Stimulated activated CD8-positive, alpha-beta memory T cell treated with anti-CD3 and anti-CD28 coated beads, Interleukin-7, amount 100 ng/mL, for 24 hours (primary cell): ENCODE results near the gene TMEM236.
"Not testable (repeated sequence)": the region's sequence is repeated elsewhere in the genome, so short reads cannot be mapped to it uniquely, and the experiment has no call there.

Experiments
- DNase-seq: peaks from one replicate; pipeline ENCODE4 v3.0.0-alpha.2; 2020; ENCODE audit warnings: low read depth

The TMEM236 gene, protein sequence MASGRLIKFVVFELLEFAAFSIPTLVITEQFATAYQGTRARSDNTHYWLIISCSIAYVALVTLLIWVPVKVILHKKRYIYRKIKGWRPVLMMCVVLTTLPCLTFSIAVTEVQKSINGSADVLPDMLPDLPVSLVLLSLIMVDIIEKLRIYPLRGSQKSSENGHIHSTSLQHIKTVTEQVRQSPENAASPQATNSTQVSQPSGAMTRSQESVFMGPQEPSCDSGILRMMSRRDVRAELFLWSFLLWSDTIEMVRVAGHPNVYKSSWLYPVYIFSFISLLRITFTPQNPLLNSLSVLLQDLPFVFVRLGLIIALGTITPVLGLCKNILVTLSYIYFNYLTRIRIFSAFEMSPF

DNA sequence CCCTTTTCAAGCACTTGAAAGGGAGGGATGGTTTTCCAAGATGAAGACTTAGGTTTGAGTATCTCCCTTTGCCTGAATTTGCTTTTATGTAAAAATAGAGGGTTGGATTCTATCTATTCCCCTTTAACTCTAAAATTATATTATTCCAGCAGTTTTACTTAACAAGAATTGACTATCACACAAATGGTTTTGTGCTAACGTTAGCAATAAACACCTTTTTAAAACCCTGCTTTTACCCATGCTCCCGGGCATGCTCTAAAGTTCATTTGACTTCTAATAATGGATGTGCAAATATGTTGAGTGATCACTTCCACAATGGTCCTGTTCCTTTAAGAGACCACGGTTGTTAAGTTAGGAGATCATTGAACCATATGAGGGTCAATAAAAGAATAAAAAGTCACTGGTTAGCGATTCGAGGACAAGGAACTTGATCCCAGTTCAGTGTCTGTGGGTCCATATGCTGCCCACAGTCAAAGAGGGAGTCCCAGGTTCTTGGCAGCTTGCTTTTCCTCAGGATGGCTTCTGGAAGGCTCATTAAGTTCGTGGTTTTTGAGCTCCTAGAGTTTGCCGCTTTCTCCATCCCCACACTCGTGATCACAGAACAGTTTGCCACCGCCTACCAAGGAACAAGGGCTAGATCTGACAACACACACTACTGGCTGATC, at the start of gene TMEM236:
Gene TMEM236 (plus strand): TSS at position 421 of the 665 bp plus-strand sequence. CDS start 95 bp downstream, at position 516.
- DNase-seq = no peak

DNA sequence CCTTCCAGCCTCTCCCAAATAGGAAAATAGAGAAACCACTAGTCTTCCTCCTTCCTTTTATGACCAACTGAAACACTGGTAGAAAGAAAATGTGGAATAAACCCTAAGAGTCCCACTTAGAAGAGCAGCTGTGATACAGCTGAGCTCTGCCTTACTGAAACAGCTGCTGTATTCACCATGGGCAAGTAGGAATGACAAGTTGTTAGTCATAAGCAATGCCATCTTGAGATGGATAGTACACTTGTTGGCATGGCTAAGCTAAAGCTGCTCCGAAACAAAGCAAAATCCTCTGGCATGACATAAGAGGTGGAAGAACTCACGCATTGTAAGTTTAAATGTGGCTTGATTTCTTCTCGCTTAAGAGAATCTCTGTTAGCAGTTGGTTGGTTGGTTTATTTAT, 48.3 kb upstream of the TMEM236 start:
- no peak for DNase-seq

DNA sequence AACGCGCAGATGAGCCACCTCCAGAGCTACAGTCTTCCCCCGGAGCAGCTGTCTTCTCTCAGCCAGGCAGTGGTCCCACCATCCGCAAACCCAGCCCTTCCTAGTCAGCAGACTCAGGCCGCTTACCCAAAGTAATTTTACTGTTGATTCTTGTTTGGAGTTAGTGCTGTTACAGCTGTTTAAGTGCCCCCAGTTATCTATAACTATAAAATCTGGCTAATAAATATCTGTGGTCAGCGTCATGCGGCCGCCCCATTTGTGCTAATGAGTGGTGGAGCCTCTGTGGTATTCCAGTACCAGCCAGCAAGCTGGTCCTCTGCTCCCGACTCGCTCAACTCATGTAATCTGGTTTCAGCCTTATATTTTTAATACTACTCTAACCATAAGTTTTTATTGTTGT, 43.2 kb upstream of the TMEM236 start:
- DNase-seq = no peak

DNA sequence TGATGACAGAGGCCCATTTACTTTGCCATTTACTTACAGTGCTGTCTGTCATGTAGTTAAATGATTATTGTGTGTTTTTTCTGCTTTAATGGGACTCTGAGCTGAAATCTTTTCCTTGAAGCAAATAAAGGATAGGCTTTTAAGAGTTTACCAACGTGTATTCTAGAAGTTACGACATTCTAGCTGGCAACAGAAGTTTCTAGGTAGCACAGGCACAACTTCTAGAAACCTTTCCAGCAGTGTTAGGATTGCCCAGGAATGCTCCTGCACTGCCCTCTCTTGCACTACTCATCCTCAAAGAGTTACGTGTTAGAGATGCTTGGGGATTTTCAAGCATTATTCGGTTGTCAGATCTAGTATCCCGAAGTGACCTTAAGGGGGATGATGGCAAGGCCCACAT, 42.5 kb upstream of the TMEM236 start:
- DNase-seq = no peak

DNA sequence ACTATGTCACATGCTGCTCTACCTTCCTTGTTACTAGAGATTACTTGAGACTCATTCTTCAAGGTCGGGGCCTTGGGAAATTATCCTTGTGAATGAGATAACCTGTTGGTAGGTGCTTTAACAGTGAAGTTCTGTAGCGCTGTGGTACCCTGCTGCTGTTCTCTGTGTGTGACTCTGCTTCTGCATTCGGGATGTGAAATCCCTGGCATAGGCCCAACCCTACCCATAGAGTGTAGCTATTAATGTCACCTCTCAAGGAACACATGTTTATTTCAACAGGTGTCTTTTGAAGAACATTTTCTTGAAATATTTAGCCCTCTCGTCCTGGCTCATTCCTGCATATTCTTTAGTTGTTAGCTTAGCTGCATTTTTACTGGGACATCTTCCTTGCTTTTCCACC, 41.8 kb upstream of the TMEM236 start:
- DNase-seq = no peak

DNA sequence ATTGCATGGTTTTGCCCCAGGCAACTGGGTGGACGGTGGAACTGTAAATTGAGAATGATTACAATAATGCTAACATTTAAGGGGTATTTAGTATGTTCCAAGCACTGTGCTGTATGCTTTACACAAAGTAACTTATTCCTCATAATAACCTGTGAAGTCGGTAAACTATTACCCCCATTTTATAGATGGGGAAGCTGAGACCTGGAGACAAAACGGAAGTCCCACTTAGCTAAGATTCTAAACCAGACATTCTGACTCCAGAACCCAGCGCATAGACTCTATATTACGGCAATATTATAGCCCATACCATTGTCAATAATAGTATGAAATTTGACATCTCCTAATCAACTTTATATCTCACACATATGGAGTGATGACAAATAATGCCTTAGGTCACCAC, 39.9 kb upstream of the TMEM236 start:
- no peak for DNase-seq

DNA sequence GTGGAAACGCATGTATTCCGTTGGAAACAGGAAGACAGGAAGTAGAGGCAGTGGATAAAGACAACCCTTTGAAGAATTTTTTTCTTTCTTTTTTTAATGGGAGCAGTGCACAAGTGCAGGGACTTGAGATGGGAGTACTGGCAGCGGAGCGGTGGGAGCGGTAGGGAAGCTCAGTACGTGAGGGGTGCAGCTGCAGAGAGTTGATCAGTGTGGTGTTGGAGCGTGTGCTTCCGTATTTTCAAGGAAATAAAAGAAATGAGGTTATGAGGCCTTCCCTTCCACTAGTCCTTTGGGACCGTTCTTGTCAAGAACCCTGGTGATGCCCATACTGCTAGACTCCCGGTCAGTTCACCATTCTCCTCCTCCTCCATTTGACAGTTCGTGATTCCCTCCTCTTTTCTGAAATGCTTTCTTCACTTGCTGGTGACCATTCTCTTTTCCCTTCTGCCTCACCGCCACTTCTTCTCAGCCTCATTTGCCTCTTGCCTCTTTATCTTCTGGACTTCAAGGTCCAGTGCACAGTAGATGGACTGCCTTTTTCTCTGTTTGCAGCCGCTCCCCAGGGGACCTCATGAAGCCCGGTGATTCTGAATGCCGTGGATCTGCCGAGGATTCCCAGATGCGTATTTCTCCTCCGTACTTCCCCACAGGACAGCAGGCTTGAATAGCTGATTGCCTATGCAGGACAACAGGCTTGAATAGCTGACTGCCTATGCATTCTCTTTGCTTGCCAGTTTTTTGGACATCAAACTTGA, 39.1 kb upstream of the TMEM236 start:
- no peak for DNase-seq

DNA sequence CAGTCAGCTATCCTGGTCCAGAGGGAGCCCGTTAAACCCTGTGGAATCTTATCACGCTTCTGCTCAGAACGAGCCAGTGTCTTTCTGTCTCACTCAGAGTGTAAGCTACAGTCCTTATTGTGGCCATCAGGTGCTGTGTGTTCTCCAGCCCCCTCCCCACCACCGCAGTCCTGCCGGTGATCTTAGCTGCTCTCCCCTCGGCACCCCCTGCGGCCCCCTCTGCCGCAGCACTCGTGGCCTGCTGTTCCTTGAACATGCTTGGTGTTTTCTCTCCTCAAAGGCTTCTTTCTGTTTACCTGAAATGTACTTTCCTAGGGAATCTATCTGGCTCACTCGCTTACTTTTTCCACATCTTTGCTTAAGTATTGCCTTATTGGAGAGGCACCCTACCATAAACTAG, 38.2 kb upstream of the TMEM236 start:
- DNase-seq = no peak

DNA sequence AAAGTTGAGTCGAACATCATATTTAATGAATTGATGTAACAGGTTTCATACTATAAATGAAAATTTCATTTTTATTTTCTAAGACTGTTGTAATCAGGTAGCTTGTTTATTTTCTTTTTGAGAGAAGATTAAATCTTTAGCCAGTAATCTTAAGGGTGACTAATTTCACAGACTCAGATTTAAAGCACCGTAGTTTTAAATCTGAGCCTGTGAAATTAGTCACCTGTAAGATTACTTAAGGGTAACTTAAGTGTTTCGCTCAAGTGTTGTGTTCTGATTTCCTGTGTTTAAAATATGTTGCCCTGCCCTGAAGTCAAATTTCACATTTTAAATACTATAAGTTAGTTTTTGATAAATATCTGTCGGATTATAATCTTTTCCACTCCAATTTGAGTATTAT, 35.8 kb upstream of the TMEM236 start:
- no peak for DNase-seq

DNA sequence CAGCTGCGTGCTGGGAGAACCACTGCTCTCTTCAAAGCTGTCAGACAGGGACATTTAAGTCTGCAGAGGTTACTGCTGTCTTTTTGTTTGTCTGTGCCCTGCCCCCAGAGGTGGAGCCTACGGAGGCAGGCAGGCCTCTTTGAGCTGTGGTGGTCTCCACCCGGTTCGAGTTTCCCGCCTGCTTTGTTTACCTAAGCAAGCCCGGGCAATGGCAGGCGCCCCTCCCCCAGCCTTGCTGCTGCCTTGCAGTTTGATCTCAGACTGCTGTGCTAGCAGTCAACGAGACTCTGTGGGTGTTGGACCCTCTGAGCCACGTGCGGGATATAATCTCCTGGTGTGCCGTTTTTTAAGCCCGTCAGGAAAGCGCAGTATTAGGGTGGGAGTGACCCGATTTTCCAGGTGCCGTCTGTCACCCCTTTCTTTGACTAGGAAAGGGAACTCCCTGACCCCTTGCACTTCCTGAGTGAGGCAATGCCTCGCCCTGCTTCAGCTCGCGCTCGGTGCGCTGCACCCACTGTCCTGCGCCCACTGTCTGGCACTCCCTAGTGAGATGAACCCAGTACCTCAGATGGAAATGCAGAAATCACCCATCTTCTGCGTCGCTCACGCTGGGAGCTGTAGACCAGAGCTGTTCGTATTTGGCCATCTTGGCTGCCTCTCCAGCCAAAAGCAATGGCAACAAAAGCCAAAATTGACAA, 29.5 kb upstream of the TMEM236 start:
- not testable (repeated sequence) for DNase-seq

DNA sequence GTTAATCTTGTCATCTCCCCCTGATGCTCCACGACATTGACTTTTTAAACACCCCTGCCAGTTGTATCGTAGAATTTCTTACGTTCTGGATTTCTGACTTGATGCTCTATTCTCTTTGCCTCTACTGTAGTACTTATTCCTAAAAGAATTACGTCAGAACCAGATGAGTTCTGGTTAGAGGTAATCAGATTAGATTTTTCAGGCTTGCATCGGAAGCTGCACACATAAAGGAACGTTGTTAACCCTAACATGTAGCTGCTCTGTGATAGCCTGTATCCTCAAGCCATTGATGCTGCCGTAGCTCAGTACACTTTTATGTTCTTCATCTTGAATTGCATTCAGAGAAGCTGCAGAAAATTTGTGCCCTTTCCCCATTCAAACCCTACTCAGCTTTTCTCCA, 26.3 kb upstream of the TMEM236 start:
- DNase-seq = no peak

DNA sequence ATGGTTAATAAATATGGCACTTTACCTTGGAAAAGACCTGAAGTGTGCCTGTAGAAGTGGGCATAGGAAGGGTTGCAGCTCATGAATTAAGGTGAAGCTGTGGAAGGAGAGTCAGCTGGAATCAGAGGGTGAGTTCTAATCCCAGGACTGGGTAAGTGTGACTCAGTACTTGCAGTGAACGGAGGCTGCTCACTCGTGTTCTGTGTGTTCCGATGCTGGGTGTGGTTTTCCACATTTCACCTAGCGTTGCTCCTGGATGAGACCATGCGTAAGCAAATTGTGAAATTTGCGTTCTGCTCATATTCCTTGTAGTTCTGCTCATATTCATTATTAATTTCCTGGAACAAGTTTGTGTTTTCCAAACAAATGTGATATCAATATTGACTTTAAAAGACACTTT, 22.4 kb upstream of the TMEM236 start:
- no peak for DNase-seq

DNA sequence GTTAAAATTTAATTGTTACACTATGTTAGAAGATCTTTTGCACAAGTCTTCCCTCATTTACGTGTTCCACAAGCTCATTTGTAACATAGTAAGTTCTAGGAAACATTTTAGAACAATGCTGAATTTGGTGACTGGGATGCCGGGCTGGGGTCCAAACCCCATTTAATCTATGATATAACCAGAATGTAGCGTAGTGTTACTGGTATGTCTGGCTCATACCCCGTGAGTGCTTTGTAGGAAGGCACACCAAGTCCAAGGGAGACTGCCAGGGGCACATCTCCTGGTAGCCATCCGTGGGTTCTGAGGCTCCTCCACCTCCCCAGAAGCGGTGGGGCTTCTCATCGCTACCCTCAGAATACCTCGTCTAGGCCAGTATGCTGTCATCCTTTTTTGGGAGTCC, 21.3 kb upstream of the TMEM236 start:
- no peak for DNase-seq

DNA sequence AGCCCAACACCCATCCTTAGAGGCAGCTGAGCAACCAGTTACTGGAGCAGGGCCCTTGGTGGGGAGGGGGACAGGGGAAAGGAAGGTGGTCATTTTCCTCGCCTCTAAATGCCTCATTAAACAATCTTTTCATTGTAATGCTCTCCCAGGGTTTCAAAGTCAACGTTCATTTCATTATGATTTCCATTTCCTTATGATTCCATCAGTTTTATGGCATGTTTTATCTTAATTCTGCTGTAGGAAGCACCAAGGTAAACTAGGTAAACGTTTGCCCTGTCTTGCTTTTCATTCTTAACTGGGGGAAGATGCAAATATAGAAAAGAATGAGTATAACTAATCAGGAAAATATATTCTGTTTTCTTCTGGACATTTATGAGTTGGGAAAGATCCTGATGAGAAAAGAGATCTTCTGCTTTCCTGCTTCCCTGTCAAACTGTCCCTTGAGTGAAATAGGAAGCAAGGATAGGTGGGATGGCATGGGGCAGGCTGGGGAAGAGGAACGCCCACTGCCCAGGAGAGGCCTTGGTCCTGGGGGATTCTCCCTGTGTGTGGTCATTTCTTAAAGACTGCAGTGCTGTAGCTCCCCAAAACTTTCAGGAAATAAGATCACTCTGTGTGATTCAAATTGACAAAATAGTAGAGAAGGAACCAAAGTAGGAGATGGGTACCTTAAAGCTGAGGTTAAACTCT, 20.5 kb upstream of the TMEM236 start:
- no peak for DNase-seq

DNA sequence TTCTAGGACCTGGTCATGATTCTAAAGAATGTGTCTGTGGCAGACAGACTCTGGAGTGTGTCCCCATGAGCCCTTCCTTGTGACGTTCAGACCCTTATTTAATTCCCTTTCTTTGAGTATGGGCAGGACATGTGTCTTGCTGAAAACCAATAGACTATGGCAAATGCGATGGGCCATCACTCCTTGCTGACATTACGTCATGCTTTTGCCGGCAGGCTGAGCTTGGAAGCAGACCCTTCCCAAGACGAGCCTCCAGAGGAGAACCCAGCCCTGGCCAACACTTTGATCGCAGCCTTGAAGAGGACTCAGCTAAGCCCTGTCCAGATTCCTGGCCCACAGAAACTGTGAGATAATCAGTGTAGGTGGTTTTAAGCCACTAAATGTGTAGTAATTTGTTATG, 18.4 kb upstream of the TMEM236 start:
- DNase-seq = no peak

DNA sequence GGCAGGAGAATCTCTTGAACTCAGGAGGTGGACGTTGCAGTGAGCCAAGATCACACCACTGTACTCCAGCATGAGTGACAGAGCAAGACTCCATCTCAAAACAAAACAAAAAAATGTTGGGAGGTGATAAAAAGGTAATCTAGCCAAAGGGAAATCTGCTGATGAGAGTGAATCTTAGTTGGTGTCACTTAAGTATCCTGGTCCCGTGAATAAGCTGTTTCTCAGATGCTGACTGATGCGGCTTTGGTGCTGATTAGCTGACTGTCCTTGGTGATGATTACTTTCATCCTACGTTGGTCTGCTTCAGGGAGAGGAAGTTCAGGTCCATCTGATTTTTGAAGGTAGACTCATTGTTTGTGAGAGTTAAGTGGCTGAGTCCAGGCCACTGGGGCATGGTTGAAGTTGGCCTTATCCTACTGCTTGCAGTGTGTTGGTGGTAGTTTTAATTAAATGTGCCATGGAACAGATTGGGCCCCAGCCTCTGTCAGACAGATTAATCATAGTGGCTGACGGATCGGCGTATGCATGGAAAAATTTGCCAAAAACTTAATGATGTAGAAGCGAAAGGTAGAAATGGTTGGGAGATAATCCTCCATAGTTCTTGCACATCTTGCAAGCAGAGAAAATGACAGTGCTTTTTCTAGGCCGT, 17.4 kb upstream of the TMEM236 start:
- DNase-seq = no peak

DNA sequence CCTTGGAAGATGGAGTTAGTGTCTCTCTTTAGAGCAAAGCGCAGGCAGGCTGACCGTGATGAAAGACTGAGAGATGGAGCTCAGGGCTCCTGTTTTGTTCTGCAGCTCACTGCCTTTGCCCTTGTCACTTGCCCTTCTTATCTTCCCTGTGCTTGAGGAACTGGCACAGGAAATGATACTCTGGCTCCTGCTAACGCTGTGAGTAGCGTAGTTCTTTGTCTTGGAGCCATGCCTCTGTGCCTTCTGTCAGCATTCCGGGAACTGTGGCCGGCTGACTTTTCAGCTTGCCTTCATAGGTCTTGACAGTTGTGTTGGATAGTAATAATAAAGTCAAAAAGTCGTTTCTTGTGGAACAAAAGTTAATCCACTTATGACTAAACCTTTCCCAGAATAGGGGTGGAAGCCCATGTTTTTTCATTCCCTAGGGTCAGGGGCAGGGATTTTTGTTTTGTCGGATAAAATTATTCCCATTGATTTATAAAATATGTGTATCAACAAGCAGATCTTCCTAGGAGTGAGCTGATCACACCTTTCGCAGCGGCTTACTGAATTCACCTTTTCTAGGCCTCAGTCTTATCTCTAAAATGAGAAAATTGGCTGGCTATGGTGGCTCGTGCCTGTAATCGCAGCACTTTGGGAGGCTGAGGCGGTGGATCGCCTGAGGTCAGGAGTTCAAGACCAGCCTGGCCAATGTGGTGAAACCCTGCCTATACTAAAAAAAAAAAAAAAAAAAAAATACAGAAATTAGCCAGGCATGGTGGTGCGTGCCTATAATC, 16.6 kb upstream of the TMEM236 start:
- no peak for DNase-seq

DNA sequence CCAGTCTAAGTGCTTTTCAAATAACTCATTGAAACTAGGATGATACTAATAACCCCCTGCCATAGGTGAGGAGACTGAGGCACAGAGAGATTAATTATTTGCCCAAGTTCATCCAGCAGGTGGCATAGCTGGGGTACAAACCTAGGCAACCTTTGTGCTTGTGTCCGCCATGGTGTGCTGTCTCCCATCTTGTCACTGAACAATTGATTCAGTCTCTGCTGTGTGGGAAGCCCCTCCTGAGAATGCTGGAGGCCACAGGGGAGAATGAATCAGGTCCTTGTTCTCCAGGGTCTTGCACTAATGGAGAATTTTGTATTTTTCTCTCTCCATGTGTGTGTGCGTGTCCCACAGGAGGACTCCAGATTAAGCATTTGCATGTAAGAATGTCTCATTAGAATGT, 15.8 kb upstream of the TMEM236 start:
- DNase-seq = no peak

DNA sequence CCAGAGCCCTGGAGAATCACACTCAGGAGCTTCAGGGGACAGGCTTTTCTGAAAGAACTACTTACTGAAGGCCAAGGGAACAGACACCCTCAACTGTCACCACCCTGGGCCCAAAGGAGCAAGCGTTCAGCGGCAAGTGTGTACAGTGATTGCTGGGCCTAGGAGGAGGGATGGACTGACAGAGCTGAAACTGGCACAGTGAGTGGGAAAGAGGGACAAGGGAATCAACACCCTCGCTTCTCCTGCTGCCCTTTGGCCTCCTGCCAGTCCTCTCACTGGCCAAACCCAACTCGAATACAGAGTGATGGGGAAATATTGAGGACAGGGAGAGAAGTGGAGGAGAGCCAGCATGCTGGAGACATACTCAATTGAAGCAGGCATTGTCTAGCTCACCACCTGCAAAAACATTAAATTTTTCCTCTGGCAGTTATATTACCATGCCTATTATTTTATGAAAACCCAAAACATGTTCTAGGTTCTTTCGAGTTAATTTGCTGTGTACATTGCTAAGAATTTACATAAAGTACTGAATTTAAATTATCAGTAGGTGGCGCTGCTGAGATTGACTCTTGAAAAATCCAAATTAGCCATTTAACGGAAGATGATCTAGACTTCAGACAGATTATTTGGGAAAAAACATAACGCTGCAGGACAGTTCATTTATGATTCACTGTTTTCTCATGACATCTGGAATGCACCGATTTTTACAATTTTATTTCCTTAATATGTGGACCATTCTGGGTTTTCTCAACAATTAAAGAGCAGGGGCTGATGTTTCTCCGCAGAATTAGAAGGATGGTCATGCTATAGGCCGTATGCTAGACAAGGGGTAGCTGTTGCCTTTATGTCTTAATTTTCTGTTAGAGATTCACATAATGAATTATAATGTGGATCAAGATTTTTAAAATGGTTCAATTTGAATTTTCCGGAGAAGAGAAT, 14.7 kb upstream of the TMEM236 start:
- DNase-seq = no peak
